Left ventricle myocardium superior (tissue), 1 donor: ENCODE measurements around the gene COL18A1. TPM values are rescaled to one million over a fixed set of nuclear protein-coding genes. Genes with fewer than 3 reads are reported as not detected.

Experiments
- ATAC-seq: fragments of 200-7000 bp; cut with Tn5 transposase; one replicate; pipeline ENCODE4 v1.9.1; 2020; ENCODE audit warnings: mild to moderate bottlenecking, moderate library complexity
- DNase-seq: peaks from one replicate; pipeline ENCODE4 v3.0.0-alpha.2; 2020
- intact Hi-C: fragments of 100-400 bp; cut with micrococcal nuclease; formaldehyde crosslinking; loops from one replicate; pipeline ENCODE4 v1.11.0; 2022
- total RNA-seq: library from RNA; stranded (reverse); fragmentation: NEBNext Ultra II Directional; extraction: Animal tissue kit (Norgen Biotek cat#: 25700); gene quantifications from one replicate; pipeline ENCODE4 v1.2.1, GENCODE V29; 2021
- donor health status: DM: no; HTN: yes; CAD: no; lungs with severe emphysema.

COL18A1 gene
- total RNA-seq, 1 donor from 2014 or later: 52.4 TPM

- peak; percentile 11 for DNase-seq
- ATAC-seq: no peak
- intact Hi-C loops: loop anchor here (10.0 kb wide), 1 partner anchor 65 kb away; no protein-coding TSS in a partner anchor
These were observed 25.0 kb upstream of the COL18A1 start for GRCh38 chr21:45379901-45380330.

DNA sequence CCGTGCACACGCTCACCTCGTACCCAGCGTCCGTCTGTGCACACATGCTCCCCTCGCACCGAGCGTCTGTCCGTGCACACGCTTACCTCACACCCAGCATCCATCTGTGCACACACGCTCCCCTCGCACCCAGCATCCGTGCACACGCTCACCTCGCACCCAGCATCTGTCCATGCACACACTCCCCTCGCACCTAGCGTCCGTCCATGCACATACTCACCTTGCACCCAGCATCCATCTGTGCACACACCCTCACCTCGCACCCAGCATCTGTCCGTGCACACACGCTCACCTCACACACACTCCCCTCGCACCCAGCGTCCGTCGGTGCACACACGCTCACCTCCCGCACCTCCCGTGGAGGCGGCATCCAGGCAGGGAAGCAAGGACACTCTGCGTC, 24.4 kb upstream of the COL18A1 start:
- DNase-seq: peak; percentile 15
- ATAC-seq: no peak
- intact Hi-C loops: no loop called here

- intact Hi-C loops: no loop called here
- peak; percentile 20 for DNase-seq
- no peak for ATAC-seq
These were observed 23.8 kb upstream of the COL18A1 start for GRCh38 chr21:45381036-45381787.

GRCh38 chr21:45381865-45382696, 22.9 kb upstream of the COL18A1 start:
- intact Hi-C loops: no loop called here
- ATAC-seq: no peak
- peak; percentile 25 for DNase-seq

DNA sequence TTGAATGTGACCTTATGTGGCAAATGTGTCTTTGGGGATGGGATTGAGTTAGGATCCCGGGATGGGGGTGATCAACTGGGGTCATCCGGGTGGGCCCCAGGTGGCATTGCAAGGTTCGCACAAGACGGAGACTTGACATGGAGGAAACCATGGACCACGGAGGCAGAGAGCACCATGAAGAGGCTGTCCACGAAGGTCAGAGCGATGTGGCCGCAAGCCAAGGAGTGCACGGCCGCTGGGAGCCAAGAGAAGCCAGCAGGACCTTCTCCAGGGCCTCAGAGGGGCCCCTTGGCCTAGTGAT, 22.3 kb upstream of the COL18A1 start:
- no peak for ATAC-seq
- intact Hi-C loops: no loop called here
- DNase-seq: peak; percentile 16

GRCh38 chr21:45383111-45383614, 21.8 kb upstream of the COL18A1 start:
- ATAC-seq (no peak), DNase-seq (peak; percentile 24)
- intact Hi-C loops: no loop called here

GRCh38 chr21:45383615-45384201, 21.3 kb upstream of the COL18A1 start:
- DNase-seq (peak; percentile 25), ATAC-seq (no peak)
- intact Hi-C loops: no loop called here

DNA sequence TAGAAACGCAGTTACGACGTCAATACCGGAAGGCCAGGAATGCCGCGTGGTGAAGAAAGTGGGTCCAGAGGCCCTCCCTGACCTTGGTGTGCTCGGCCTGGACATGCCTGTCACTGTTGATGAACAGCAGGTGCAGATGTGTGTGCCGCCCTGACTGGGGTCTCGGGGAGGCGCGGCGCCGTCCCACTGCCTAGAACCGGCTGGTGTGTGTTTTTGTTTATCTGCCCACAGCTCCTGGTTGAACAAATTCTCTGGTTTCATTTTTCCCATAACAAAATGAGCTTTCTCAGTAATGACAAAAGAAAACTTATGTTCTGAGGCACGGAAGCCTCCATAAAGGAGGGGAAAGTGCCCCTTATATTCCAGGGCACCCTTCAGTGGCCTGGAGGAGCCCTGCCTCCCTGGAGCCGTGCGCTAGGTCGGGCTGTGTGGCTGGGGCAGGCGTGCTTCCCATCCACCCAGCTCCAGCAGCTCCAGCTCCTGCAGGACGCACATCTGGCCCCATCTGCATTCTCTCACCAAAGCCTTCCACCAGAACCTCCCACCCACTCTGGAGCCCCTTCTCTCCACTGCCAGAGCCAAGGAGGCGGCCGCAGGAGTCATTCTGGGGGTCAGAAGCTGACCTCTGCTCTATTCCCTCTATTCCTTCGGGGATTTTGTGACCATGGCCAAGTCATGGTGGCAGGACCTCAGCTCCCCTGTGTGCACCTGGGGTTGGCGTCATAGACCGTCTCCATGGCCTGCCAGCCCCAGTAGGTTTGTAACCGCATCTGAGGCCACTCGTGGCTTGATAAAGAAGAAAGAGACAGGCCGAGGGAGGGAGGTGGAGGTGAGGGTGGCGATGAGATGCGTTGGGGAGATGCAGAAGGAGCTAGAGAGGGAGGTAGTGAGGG, 20.1 kb upstream of the COL18A1 start:
- DNase-seq: peak; percentile 19
- ATAC-seq: no peak
- intact Hi-C loops: no loop called here

DNA sequence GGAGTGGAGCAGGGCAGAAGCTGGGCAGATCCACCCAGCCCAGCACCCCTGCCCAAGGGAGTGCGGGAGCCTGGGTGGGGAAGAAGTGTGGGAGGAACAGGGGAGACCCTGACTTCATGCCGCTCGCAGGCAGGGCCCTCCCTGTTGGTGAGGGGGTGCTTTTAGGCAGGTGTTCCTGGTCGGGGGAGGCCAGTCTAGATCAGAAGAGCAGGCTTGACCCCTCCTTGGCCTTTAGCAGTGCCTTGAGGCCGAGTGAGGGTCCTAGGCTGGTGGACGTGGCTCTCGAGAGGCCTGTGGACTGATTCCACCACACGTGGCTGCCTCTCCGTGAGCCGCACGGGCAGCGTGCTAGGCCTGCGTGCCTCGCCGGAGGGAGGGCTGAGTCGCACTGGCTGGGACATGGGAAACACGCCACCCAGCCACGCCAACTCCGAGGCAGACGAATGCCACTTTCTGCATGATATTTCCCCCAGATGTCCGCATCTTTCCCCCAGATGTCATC, 19.4 kb upstream of the COL18A1 start:
- intact Hi-C loops: no loop called here
- DNase-seq (peak; percentile 23), ATAC-seq (no peak)

- DNase-seq (peak; percentile 23), ATAC-seq (no peak)
- intact Hi-C loops: no loop called here
These were observed 18.6 kb upstream of the COL18A1 start for GRCh38 chr21:45386336-45386727.

DNA sequence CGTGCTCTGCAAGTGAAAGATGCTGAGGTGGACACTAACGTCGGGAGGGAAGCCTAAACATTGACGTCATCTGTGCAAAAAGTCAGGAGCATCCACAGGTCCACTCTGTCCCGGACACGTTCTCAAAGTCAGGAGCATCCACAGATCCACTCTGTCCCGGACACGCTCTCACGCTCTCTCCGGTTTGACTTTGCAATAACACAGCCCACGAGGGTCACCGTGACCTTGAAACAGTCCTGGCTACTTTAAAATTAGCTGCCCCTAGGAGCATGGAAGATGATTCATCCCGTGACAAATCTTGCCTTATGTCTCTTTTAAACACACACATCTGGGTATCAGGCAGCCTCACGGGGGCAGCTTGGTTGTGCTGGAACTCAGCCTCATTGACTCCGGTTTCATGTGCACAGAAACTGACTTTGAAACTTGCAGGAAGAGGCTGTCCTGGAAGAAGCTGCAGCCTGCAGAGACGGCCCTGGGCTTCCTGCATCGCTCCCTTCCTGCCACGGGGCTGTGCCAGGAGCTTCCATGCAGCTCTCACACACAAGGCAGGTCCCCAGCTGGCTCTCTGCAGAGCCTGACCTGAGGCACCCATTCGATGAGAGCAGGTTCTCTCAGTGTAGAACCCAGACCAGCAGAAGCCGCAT, 18.1 kb upstream of the COL18A1 start:
- DNase-seq: peak; percentile 67
- ATAC-seq: peak; percentile 71
- intact Hi-C loops: no loop called here

DNA sequence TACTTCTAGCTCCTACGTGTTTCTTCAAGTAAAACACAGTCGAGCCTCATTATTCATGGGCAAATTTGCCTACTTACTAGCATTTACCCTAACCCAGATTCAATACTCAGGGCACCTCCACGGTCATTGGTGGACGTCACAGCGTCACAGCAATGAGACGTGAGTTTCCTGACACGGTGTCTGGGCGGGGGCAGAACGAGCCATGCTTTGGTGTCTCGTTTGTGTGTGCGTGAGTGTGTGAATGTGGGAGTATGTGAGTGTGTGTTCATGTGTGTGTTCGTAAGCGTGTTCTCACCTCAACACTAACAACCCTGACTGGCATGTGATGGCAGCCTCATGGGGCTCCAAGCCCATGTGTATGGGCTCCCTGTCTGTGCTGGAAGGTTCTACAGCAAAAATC, 17.5 kb upstream of the COL18A1 start:
- DNase-seq: peak; percentile 13
- ATAC-seq: no peak
- intact Hi-C loops: no loop called here

DNA sequence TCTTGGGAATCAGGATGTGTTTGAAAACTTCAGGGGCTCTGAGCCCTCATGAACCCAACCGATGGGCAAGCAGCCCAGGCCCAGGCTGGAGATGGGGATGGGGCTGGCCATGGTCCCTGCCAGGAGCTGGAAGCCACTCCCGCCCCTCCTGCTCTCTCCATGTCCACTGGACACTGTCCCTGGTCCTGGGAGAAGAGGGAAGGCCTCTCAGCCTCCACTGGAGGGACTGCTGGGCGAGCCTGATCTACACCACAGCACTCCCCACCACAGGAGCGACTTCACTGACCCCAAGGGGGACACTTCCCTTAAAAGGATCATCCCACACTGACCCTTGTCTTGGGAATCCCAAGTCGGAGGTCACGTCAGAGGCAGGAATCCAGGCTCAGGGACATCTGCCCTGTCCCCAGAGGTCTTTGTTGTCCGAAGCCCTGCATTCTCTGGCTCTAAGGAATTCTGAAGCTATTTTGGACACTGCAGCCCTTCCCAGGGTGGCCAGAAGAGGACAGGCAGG, 16.9 kb upstream of the COL18A1 start:
- ATAC-seq: peak; percentile 66
- DNase-seq: peak; percentile 53
- intact Hi-C loops: no loop called here

GRCh38 chr21:45388611-45389296, 16.2 kb upstream of the COL18A1 start:
- ATAC-seq (no peak), DNase-seq (peak; percentile 16)
- intact Hi-C loops: no loop called here

DNA sequence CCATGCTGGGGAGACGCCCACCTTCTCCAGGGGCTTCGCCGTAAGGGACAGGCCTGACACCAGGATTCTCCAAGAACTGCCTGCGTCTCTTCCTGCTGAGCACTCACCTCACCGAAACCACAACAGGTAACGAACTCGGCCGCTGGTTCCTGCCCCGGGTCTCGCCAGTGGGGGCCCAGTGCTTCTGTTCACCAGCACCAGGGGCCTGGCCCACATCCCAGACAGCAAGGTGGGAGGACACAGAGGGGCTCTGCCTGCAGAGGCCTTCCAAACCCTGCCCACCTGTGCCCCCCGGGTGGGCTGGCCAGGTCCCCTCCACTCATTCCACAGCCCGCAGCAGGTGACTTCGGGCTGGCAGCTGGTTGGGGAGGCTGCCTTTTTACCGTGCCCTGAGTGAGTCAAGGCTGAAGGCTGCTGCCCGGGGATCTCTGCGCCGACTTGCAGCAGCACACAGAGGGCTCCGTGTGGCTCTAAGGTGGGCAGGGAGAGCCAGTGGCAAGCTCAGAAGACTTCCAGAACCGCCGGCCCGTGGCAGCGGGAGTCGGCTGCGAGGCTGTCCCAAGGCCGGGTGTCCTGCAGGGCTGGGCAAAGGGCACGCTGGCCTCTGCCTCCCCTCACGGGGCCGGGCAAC, 14.7 kb upstream of the COL18A1 start:
- intact Hi-C loops: no loop called here
- DNase-seq: peak; percentile 25

DNA sequence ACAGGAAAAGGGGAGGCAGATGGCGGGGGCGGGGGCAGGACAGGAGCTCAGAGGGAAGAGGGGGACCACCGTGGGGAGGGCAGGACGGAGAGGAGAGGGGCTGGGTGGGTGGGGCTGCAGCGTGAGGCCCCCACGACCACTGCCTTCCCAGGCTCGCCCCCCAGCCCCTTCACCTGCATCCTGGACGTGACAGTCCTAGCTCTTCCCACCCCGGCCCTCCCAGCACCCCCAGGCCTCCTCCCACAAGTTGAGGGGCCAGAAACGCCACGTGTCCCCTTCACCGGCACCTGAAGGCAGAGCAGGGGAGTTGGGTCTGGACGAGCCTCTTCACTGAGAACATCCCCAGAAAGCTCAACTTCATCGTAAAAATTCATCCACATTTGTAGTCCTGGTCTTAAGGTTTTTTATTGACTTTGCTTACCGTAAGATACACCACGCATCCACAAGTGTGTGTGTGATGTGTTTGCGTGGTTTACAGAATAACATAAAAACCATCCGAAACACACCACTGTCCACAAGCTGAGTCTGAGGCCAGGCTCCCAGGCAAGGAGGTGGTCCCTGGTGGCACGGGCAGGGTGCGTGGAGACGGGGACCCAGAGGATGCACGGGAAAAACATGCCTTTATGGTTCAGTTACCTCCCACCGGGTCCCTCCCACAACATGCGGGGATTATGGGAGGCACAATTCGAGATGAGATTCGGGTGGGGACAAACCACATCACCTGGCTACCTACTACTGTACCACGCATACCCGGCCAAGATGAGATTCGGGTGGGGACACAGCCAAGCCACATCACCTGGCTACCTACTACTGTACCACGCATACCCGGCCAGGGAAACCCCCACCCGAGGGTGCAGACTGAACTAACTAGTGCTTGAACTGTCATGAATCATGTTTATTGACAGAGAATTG, 13.9 kb upstream of the COL18A1 start:
- intact Hi-C loops: no loop called here
- DNase-seq (peak; percentile 17), ATAC-seq (no peak)

More for the DNA sequence above, 14.7 kb upstream of the COL18A1 start:
- no peak for ATAC-seq
